GM23338 (cell line): Measurements from ENCODE around the gene MTHFSD.

ENCODE experiments used
- CTCF ChIP-seq, 2 experiments: fragments of 200-600 bp in 1 of 2; sonication (generic) in 1 of 2; conservative IDR thresholded peaks; 2 replicates each; pipeline versions ENCODE4 v1.5.1 to v1.6.1; 2016 to 2017; ENCODE audit warnings: antibody characterized with exemption in 2 of 2, low read depth in 2 of 2, mild to moderate bottlenecking in 2 of 2, moderate library complexity in 1 of 2
- EZH2 ChIP-seq: fragments of 200-600 bp; sonication (generic); IDR thresholded peaks from one replicate; pipeline ENCODE4 v1.8.0; 2017; ENCODE audit warnings: antibody characterized with exemption, mild to moderate bottlenecking, low read depth; ENCODE audit not compliant: unreplicated experiment
- EZH2phosphoT487 ChIP-seq: fragments of 200-600 bp; sonication (generic); IDR thresholded peaks from one replicate; pipeline ENCODE4 v1.8.1; 2018; ENCODE audit warnings: antibody characterized with exemption; ENCODE audit not compliant: unreplicated experiment

DNA sequence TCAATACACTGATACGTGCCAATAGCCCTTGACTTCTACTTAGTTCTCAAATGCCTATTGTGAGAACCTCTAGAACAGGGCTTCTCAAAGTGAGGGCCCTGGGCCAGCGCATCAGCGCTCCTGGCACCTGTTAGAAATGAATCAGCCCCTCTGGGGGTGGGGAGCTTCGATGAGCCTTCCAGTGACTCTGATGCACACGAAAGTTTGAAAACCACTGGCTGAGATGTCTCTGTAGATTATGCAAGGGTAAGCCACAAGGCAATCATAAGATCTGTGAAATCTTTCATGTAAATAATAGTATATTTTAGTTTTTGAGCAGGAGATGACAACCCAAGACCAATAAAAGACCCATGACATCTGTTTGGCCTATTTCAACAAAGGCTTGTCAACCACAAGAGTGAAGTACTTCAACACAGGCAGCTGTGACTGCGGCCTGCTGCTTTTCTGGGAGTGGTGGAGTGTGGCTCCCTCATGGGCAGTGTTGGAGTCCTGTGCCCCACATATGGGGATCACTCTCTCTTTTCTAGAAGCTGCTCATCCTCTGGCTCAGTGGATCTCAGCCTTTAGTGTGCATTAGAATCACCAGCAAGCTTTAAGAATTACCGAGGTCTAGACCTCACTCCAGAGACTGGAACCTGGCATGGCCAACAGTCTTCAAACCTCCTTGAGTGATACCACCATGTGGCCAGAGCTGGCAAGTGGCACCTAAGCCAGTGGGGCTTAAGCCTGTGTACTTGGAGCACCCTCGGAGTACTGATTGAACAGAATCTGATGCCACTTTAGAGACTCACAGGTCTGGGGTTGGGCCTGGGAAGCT lies 5.8 kb downstream of the MTHFSD start:
- TF ChIP-seq EZH2phosphoT487 = no peak
- TF ChIP-seq CTCF (conservative IDR thresholded peaks at IDR 0.05; ENCODE audit: low read depth in 2 of 2) = no peak
- TF ChIP-seq EZH2 = no peak
